T-helper 2 cell treated with Interferon-gamma antibody and Interleukin-4, amounts not matched to agents 5 μg/mL and 100 μg/mL, for 36 hours (primary cell): ENCODE results near the gene STAG2.

Experiments used
- DNase-seq: peaks from one replicate; pipeline ENCODE4 v3.0.0; 2021; ENCODE audit warnings: low spot score
- H3K27ac Mint-ChIP-seq: one replicate; pipeline ENCODE4 v1.8.0; 2021; ENCODE audit warnings: mild to moderate bottlenecking, mixed read lengths
- H3K27me3 Mint-ChIP-seq: one replicate; pipeline ENCODE4 v1.8.0; 2021; ENCODE audit warnings: low read depth, mixed read lengths
- H3K36me3 Mint-ChIP-seq: one replicate; pipeline ENCODE4 v1.8.0; 2021; ENCODE audit warnings: low read depth, mixed read lengths
- H3K4me1 Mint-ChIP-seq: one replicate; pipeline ENCODE4 v1.8.0; 2021; ENCODE audit warnings: low read depth, mixed read lengths
- H3K4me3 Mint-ChIP-seq: one replicate; pipeline ENCODE4 v1.8.0; 2022; ENCODE audit warnings: mild to moderate bottlenecking, moderate library complexity, mixed read lengths
- H3K9me3 Mint-ChIP-seq: one replicate; pipeline ENCODE4 v1.8.0; 2021; ENCODE audit warnings: mixed read lengths

STAG2 gene

DNA sequence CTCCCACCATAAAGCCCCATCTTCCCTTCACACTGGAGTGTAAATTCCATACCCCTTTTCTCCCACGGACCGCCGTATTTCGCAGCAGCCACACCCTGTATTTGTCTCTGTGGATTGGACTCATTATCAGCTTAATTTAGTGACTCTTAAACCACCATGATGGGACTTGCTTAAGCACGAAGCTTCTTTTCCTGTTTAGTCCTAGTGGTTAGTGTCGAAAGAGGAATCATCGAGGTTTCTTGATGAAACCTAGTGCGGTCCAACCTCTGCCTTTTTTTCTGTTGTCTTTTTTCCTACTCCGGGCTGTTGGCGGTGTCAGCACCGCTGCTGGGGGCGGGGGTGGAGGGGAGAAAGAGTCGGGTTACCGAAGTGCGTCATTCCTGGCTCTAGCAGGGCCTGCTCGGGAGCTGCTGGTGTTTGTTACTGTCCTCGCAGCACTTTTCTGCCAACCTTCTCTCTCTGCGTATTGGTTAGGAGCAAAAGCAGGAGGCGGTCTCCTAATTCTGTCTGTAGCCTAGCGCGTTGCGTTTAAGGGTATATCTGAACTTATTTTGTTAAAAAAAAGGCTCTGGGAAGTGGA, 1.4 kb downstream of the STAG2 start:
- Mint-ChIP-seq H3K27ac (peak overlapping the region; percentile 99), H3K36me3 (peaks cover 16% of the 10 kb centered on the region), H3K27me3 (no peaks in the 10 kb centered on the region), H3K4me1 (peaks cover 25% of the 10 kb centered on the region), H3K4me3 (peak overlapping the region; percentile 95), H3K9me3 (no peaks in the 10 kb centered on the region)
- DNase-seq, result peak; percentile 84

DNA sequence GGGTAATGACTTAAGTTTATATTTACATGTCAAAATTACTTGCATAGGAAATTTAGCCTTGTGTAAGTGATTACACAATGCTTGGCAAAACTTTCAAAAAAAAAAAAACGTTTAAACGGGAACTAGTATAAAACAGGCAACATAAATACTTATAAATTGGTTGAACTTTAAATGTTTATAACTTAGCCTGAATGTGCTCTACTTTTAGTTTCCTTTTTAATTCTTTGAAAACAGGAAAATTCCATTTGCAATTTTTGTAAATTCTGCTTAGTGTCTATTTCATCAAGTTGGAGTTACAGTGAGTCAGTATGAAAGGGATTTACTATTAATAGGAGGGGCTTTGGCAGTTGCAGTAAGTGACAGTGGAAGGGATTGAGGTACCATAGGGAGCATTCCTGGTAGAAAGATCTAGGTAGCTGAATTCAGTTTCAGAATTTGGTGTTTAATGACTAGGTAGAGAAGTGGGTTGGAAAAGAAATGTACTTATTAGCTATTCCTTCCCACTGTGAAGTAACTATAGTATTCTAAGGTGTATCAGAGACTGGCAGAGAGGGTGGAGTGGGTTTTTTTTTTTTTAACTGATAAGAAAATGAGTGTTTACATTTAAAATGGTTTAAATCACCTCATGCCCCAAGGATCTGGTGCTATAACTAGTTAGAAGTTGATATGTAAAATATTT, 2.8 kb downstream of the STAG2 start:
- H3K4me3 Mint-ChIP-seq, result peak overlapping the region; percentile 95
- H3K27me3 Mint-ChIP-seq, result no peaks in the 10 kb centered on the region
- peaks cover 30% of the 10 kb centered on the region for H3K4me1 Mint-ChIP-seq
- H3K27ac Mint-ChIP-seq, result peak overlapping the region; percentile 99
- peaks cover 18% of the 10 kb centered on the region for H3K36me3 Mint-ChIP-seq
- no peaks in the 10 kb centered on the region for H3K9me3 Mint-ChIP-seq
- no peak for DNase-seq

DNA sequence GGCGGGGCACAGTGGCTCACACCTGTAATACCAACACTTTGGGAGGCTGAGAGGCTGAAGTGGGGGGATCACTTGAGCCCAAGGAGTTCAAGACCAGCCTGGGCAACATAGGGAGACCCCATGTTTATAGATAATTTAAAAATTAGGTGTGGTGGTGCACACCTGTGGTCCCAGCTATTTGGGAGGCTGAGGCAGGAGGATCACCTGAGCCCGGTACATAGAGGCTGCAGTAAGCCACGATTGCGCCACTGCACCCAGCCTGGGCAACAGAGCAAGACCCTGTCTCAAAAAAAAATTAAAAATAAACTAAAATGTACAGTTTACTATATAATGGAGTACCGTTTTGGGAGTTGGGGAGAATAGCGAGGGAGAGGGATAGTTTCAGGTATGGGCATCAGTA, 4.2 kb downstream of the STAG2 start:
- Mint-ChIP-seq H3K27ac (peak overlapping the region; percentile 34), H3K36me3 (peaks cover 22% of the 10 kb centered on the region), H3K4me3 (no peak overlapping the region), H3K9me3 (no peaks in the 10 kb centered on the region), H3K4me1 (peaks cover 33% of the 10 kb centered on the region), H3K27me3 (no peaks in the 10 kb centered on the region)
- no peak for DNase-seq

DNA sequence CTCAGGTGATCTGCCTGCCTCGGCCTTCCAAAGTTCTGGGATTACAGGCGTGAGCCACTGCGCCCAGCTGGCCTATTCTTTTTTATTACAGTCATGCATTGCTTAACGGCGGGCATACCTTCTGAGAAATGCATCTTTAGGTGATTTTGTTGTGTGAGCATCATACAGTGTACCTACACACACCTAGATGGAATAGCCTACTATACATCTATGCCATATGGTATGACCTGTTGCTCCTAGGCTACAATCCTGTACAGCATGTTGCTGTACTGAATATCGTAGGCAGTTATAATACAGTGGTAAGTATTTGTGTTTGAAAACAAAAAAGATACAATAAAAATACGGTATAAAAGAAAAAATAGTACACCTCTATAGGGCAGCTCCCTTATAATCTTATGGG, 6.0 kb downstream of the STAG2 start:
- peaks cover 40% of the 10 kb centered on the region for H3K4me1 Mint-ChIP-seq

DNA sequence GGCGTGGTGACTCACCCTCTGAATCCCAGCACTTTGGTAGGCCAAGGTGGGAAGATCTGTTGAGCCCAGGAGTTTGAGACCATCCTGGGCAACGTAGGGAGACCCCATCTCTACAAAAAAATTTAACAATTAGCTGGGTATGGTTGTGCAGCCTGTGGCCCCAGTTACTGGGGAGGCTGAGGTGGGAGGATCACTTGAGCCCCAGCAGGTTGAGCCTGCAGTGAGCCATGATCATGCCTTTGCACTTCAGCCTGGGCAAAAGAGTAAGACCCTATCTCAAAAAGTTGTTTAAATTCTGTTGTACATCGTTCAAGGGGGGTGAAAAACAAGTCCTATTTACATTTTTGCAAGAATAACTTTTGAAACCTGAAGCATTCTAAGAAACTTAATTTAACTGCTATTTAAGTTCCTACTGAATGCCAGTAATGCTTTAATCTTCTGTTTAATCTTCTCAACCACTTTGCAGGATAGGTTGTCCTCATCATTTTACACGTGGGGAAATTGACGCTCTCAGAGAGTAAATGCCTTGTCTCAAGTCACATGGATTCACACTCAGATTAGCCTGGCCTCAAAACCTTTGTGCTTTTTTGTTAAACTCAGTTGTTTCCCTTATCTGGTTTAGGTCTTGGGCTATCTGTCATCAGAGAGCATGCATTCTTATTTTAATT, 7.0 kb downstream of the STAG2 start:
- Mint-ChIP-seq H3K9me3 (no peaks in the 10 kb centered on the region), H3K36me3 (peaks cover 16% of the 10 kb centered on the region), H3K27ac (no peak overlapping the region), H3K4me3 (no peak overlapping the region), H3K4me1 (peaks cover 40% of the 10 kb centered on the region), H3K27me3 (no peaks in the 10 kb centered on the region)
- DNase-seq, result no peak

More for the DNA sequence above, 6.0 kb downstream of the STAG2 start:
- no peaks in the 10 kb centered on the region for H3K27me3 Mint-ChIP-seq
- no peak overlapping the region for H3K4me3 Mint-ChIP-seq
- DNase-seq, result no peak
- peaks cover 20% of the 10 kb centered on the region for H3K36me3 Mint-ChIP-seq
- no peak overlapping the region for H3K27ac Mint-ChIP-seq
- H3K9me3 Mint-ChIP-seq, result no peaks in the 10 kb centered on the region

DNA sequence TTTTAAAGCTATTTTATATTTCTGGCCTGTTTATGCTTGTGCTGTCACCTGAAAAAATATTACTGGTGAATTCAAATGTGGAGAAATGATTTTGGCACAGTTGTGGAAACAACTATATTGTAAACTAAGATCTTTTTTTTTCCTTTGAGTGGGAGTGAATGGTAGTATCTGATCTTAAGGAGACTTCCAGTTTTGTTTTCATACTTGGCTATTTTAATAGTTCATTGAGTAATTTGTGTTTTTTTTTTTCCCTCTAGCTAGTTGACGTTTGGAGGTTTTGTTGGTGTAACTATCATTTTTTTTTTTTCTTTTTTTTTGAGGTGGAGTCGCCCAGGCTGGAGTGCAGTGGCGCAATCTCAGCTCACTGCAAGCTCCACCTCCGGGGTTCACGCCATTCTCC, 10.5 kb downstream of the STAG2 start:
- H3K27ac Mint-ChIP-seq, result no peak overlapping the region
- H3K4me3 Mint-ChIP-seq, result no peak overlapping the region

DNA sequence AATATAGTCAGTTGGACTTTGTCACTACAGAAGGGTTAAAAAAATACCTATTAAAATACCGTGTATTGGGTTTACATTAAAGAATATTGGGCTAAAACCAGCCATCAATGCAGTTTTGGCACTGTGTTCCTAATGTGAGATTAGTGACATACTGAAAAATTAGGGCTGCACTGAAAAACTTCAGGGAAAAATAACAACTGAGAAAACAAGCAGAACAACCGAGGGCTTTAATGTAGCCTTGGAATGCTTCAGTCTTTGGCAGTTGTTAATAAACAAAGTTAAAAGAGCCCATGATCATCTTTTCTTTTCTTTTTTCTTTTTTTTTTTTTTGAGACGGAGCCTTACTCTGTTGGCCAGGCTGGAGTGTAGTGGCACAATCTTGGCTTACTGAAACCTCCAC, 12.4 kb downstream of the STAG2 start:
- peaks cover 10% of the 10 kb centered on the region for H3K36me3 Mint-ChIP-seq
- H3K27ac Mint-ChIP-seq, result no peak overlapping the region
- no peak for DNase-seq
- no peaks in the 10 kb centered on the region for H3K27me3 Mint-ChIP-seq
- H3K4me1 Mint-ChIP-seq, result peaks cover 24% of the 10 kb centered on the region
- no peak overlapping the region for H3K4me3 Mint-ChIP-seq
- H3K9me3 Mint-ChIP-seq, result no peaks in the 10 kb centered on the region

More for the DNA sequence above, 10.5 kb downstream of the STAG2 start:
- Mint-ChIP-seq H3K4me1 (peaks cover 25% of the 10 kb centered on the region), H3K36me3 (peaks cover 10% of the 10 kb centered on the region), H3K9me3 (no peaks in the 10 kb centered on the region), H3K27me3 (no peaks in the 10 kb centered on the region)
- no peak for DNase-seq

DNA sequence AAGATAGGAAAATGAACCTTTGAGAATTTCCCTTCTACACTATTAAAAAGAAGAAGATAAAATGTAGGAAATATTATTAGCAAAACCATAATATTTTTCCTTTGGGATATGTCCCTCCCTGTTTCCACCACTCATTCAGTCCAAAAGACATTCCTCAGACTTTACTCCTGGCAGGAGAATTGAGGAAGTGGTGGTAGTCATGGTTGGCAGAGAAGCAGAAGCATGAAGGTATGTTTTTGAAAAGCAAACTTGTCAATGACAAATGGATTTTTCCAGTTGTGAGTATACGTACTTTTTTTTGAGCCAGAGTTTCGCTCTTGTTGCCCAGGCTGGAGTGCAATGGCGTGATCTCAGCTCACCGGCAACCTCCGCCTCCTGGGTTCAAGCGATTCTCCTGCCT, 13.7 kb downstream of the STAG2 start:
- no peak overlapping the region for H3K4me3 Mint-ChIP-seq
- H3K36me3 Mint-ChIP-seq, result peaks cover 3% of the 10 kb centered on the region
- no peaks in the 10 kb centered on the region for H3K9me3 Mint-ChIP-seq
- no peaks in the 10 kb centered on the region for H3K27me3 Mint-ChIP-seq
- H3K4me1 Mint-ChIP-seq, result peaks cover 24% of the 10 kb centered on the region
- H3K27ac Mint-ChIP-seq, result no peak overlapping the region
- no peak for DNase-seq

DNA sequence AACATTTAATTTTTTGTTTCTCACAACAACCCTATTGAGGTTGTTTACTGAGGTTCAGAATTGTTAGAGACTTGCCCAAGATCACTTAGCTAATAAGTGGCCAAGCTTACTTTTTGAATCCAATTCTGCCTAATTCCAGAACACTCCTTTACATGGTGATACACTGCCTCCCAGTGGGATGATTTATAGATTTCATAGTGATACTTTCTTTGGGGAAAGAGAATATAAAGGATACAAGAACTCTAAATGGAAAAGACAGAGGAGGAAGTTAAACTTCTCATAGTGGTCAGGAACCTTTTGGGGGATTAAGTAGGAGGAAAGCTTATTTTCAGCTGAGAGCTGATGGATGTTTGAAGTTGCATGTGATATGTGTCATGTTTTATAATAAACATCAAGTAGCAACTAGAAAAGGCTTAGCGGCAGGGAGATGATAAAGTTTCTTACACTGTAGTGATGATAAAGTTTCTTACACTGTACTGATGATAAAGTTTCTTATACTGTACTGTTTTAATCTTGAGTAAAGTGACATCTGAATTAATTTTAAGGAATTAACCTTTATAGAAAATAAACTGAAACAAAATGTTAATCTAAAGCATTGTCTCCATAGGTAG, 15.3 kb downstream of the STAG2 start:
- no peak for DNase-seq
- Mint-ChIP-seq H3K36me3 (no peaks in the 10 kb centered on the region), H3K4me1 (peaks cover 15% of the 10 kb centered on the region), H3K9me3 (no peaks in the 10 kb centered on the region), H3K27ac (no peak overlapping the region), H3K4me3 (no peak overlapping the region), H3K27me3 (no peaks in the 10 kb centered on the region)

DNA sequence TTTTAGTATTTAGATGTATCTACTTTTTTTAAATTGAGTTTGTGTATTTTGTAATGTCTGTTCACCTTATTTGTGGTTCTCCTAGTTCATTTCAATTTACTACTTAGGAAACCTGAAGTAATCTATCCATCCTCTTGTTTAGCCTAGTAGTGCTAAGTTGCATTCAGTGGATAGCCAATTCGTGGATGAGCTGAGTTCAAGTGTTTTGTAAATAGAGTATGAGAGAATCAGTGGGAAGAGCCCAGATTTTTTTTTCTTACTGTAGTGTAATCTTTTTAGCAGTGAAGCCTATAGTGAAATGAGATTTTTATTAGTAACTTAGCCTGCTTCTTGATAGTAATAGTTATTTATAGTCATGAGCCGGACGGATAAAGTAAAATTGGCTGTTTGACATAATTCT, 21.7 kb downstream of the STAG2 start:
- H3K36me3 Mint-ChIP-seq, result peaks cover 6% of the 10 kb centered on the region
- H3K27me3 Mint-ChIP-seq, result no peaks in the 10 kb centered on the region
- peaks cover 15% of the 10 kb centered on the region for H3K4me1 Mint-ChIP-seq
- H3K4me3 Mint-ChIP-seq, result no peak overlapping the region
- no peaks in the 10 kb centered on the region for H3K9me3 Mint-ChIP-seq
- no peak for DNase-seq
- no peak overlapping the region for H3K27ac Mint-ChIP-seq

DNA sequence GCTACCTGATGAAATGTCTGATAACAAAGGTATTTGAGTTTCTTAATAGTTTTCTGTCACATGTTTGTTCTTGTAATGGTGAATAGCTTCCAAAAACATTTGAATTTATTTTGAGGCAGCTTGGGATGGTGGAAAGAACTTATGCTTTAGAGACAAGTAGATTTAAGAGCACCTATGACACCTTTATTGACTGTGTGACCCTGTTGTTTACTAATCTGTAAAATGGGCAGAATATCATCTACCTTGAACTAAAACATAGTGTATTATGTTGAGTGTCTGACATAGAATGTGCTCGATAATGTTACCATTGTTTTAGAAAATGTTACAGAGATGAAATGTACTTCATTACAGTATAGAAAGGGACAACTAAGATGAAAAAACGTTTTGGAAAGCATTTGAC, 24.9 kb downstream of the STAG2 start:
- Mint-ChIP-seq H3K27me3 (no peaks in the 10 kb centered on the region), H3K4me1 (peaks cover 25% of the 10 kb centered on the region), H3K27ac (no peak overlapping the region), H3K4me3 (no peak overlapping the region), H3K36me3 (peaks cover 15% of the 10 kb centered on the region), H3K9me3 (no peaks in the 10 kb centered on the region)
- no peak for DNase-seq

DNA sequence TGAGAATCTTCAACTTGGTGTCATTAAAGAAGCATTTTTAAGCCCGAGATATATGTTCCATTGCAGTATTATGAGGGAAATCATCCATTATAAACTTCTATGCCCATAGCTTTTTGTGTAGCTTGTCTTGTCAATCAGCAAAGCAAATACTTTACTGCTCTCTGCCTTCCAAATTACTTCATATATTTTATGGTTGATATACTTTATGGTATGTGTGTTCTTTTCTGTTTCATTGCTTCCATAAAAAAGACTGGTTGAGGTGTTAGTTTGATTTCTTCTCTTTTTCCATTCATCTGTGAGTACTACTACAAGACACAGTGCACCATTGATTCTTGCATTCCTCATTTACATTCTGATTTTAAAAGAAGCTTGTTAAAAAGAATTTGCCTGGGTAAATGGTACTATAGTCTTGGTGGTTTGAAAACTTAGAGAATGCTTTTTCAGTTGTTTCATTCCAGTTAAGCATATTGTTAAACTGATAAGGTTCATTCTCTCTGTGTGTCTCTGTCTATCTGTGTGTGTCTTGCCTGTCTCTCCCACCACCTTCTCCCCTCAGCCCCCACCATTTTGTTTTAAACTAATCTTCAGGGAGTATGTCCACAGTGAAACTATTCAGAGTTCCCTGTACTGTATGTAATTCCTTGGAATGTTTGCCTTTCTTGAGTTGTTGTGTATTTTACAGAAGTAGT, 27.1 kb downstream of the STAG2 start:
- Mint-ChIP-seq H3K27me3 (no peaks in the 10 kb centered on the region), H3K9me3 (no peaks in the 10 kb centered on the region), H3K4me3 (no peak overlapping the region), H3K4me1 (peaks cover 20% of the 10 kb centered on the region), H3K27ac (no peak overlapping the region), H3K36me3 (peaks cover 13% of the 10 kb centered on the region)
- DNase-seq, result no peak

DNA sequence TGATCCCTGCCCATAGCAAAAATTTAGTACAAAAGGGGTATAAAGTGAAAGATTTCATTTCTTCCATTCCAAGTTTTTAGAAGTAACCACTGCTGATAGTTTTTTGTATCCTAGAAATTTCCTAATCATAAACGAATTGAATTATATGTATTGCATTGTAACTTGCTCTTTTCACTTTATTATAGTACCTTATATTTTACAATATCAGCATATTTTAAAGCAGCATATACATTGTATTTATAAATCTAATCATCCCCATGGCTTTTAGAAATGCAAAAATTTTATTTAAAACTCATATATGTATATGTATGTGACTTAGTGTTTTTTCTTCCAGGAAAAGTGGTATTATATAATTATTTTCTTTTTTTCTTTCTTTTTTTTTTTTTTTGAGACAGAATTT, 27.7 kb downstream of the STAG2 start:
- Mint-ChIP-seq H3K27ac (no peak overlapping the region), H3K4me1 (peaks cover 20% of the 10 kb centered on the region)

DNA sequence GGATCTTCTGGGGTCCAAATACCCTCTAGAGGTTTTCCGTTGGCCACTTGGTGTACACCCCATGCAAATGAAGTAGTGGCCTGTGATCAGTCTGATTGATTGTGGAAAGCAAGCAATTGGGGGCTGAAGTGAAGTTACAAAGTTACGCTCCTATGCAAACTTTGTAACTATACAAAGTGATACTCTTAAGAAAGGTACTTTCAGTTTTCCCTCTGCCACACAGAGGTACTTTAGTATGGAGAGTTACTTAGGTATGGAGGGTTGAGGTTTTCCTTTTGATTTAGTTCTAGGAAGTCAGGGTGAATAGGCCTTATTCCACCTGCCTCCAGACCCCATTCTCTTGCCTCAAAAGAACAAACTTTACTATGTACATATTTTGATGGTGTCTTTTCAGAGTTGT, 28.7 kb downstream of the STAG2 start:
- Mint-ChIP-seq H3K27ac (no peak overlapping the region), H3K9me3 (no peaks in the 10 kb centered on the region), H3K36me3 (peaks cover 13% of the 10 kb centered on the region), H3K27me3 (no peaks in the 10 kb centered on the region), H3K4me1 (peaks cover 20% of the 10 kb centered on the region), H3K4me3 (no peak overlapping the region)
- DNase-seq, result no peak

More for the DNA sequence above, 27.7 kb downstream of the STAG2 start:
- Mint-ChIP-seq H3K4me3 (no peak overlapping the region), H3K27me3 (no peaks in the 10 kb centered on the region), H3K36me3 (peaks cover 13% of the 10 kb centered on the region), H3K9me3 (no peaks in the 10 kb centered on the region)
- DNase-seq, result no peak
